NB4 (cell line): Measurements from ENCODE around the gene S100A14.
A peak's percentile ranks its signal among the peaks of the same experiment; 100 is the strongest.
"Not testable (repeated sequence)": the region's sequence is repeated elsewhere in the genome, so short reads cannot be mapped to it uniquely, and the experiment has no call there.

ENCODE experiments used
- DNase-seq: peaks from one replicate; pipeline ENCODE4 v3.0.0; 2010; ENCODE audit warnings: low read depth
- H3K4me3 ChIP-seq: one replicate; pipeline ENCODE4 v1.5.1; 2011; ENCODE audit warnings: mild to moderate bottlenecking, low read depth, low read length, moderate library complexity
- MYC ChIP-seq: IDR thresholded peaks from 2 replicates; pipeline ENCODE4 v1.6.1; 2011; ENCODE audit warnings: low read depth, low read length
- POLR2A ChIP-seq: IDR thresholded peaks from 2 replicates; pipeline ENCODE4 v1.6.1; 2011; ENCODE audit warnings: mild to moderate bottlenecking; ENCODE audit not compliant: insufficient read length; ENCODE audit errors: extremely low read depth
- TF ChIP-seq, protein P1 (sequence below): IDR thresholded peaks from one replicate; pipeline ENCODE4 v1.5.1; 2012; ENCODE audit warnings: low read depth, low read length
- TF ChIP-seq, protein P2 (sequence below): IDR thresholded peaks from 2 replicates; pipeline ENCODE4 v1.6.1; 2011; ENCODE audit warnings: low read depth, low read length

Gene S100A14

DNA sequence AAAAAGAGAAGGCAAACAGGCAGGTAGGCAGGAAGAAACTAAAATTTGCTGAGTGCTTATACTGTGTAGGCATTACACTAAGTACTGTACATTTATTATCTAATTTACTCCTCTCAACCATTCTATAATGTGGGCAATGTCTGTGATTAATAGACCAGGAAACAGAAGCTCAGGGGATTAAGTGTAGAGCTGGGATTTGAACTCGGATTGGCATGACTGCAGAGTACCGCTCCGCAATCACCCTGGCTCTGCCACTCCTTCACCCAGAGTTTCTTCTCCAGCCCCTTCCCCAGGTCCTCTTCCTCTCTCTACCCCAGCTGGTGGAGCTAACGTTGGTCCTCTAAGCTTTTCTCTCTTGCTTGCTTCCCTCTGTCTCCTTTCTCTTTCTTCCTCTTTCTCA is 39.0 kb downstream of the S100A14 start:
- DNase-seq, result peak; percentile 30

DNA sequence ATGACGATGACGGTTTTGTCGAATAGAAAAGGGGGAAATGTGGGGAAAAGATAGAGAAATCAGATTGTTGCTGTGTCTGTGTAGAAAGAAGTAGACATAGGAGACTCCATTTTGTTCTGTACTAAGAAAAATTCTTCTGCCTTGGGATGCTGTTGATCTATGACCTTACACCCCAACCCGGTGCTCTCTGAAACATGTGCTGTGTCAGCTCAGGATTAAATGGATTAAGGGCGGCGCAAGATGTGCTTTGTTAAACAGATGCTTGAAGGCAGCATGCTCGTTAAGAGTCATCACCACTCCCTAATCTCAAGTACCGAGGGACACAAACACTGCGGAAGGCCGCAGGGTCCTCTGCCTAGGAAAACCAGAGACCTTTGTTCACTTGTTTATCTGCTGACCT is 40.6 kb downstream of the S100A14 start:
- DNase-seq, H3K4me3 ChIP-seq: not testable (repeated sequence)

More for the DNA sequence above, 39.0 kb downstream of the S100A14 start:
- no peak overlapping the region for H3K4me3 ChIP-seq
- no peak for TF ChIP-seq POLR2A

DNA sequence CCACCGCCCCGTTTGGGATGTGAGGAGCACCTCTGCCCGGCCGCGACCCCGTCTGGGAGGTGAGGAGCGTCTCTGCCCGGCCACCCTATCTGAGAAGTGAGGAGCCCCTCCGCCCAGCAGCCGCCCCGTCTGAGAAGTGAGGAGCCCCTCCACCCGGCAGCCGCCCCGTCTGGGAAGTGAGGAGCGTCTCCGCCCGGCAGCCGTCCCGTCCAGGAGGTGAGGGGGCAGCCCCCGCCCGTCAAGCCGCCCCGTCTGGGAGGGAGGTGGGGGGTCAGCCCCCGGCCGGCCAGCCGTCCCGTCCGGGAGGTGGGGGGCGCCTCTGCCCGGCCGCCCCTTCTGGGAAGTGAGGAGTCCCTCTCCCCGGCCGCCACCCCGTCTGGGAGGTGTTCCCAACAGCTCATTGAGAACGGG is 41.0 kb downstream of the S100A14 start:
- not testable (repeated sequence) for H3K4me3 ChIP-seq, DNase-seq

DNA sequence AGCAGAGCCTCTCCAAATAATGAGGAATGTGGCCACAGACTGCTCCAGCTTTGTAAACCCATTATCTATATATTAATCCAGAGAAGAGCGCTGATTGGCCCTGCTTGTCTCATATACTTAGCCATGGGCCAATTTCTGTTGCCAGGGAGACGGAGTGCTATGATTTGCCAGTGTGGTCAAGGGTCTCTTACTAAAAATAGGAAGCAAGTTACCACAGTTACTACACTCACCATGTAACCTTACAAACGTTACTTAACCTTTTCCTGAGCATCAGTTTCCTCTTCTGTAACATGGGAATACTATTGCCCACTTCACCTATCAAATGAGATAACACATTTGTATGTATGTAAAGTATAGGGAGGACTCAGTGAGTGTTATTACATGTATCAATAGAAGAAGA is 42.8 kb downstream of the S100A14 start:
- peak; percentile 57 for DNase-seq
- no peak overlapping the region for H3K4me3 ChIP-seq
- TF ChIP-seq MYC, result no peak
- TF ChIP-seq, protein P1, sequence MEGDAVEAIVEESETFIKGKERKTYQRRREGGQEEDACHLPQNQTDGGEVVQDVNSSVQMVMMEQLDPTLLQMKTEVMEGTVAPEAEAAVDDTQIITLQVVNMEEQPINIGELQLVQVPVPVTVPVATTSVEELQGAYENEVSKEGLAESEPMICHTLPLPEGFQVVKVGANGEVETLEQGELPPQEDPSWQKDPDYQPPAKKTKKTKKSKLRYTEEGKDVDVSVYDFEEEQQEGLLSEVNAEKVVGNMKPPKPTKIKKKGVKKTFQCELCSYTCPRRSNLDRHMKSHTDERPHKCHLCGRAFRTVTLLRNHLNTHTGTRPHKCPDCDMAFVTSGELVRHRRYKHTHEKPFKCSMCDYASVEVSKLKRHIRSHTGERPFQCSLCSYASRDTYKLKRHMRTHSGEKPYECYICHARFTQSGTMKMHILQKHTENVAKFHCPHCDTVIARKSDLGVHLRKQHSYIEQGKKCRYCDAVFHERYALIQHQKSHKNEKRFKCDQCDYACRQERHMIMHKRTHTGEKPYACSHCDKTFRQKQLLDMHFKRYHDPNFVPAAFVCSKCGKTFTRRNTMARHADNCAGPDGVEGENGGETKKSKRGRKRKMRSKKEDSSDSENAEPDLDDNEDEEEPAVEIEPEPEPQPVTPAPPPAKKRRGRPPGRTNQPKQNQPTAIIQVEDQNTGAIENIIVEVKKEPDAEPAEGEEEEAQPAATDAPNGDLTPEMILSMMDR, result no peak
- TF ChIP-seq, protein P2, sequence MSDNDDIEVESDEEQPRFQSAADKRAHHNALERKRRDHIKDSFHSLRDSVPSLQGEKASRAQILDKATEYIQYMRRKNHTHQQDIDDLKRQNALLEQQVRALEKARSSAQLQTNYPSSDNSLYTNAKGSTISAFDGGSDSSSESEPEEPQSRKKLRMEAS, result no peak
- TF ChIP-seq POLR2A, result no peak

DNA sequence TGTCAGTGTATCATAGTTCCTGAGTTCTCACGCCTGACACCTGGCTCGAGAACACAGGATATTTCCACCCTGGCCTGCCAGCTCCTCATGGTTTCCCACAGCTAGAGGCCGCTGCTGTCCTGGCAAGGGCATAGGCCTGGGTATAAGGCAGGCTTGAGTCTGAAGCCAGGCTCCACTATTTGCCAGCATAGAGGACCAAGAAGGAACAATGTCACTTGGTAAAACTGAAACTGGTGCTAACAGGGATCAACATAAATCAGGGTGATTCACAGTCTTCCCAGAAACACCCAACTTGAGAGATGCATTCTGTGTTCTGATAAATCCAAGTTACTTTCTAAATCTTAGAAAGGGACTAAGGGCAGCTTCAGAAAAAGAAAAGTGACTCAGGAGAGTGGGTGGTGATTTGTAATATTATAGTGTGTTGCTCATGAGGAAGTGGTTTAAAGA is 43.5 kb downstream of the S100A14 start:
- TF ChIP-seq, protein P2, result peak; percentile 38; the same call in 1 of the 2 replicates
- no peak for TF ChIP-seq MYC
- TF ChIP-seq, protein P1, result peak; percentile 84
- DNase-seq, result peak; percentile 74
- H3K4me3 ChIP-seq, result no peak overlapping the region

DNA sequence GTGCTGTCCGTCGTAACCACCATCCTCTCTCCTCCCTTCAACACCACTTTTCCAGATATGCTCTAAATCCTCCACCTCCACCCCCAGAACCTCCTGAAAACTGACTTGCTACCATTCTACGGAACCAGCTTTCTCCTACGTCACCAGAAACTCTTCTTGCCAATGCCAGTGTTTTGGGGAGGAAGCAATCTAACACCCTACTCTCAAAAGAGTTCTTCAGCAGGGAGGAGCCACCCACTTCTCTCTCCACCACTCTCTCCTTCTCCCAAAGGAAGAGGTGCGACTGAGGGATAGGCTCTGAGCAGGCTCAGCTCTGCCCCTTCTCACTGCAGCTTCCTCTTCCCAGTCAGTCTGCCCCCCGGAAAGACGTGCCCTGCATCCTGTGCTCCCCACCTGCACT is 44.4 kb downstream of the S100A14 start:
- no peak overlapping the region for H3K4me3 ChIP-seq
- TF ChIP-seq MYC (no peak), POLR2A (no peak)
- TF ChIP-seq, protein P1, result no peak
- TF ChIP-seq, protein P2, result no peak
- no peak for DNase-seq

DNA sequence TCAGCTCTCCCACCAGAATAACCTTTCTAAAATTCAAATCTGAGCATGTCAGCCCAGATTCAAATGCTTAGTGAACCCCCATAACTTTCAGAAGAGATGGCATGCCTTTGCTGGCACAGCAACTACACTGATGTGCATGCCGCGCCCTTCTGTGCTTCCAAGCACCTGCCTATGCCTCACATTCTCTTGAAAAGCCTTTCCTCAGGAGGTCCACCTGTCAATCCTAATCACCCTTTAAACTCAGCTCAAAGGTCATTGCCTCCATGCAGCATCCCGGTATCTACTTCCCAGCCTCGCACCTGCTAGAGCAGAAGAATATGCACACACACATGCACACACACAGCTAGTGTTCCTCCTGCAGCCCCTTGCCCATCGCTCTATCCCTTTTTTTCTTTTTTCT is 45.3 kb downstream of the S100A14 start:
- no peak for DNase-seq
- no peak overlapping the region for H3K4me3 ChIP-seq
- TF ChIP-seq, protein P1, result no peak
- TF ChIP-seq, protein P2, result no peak
- TF ChIP-seq POLR2A (no peak), MYC (no peak)

DNA sequence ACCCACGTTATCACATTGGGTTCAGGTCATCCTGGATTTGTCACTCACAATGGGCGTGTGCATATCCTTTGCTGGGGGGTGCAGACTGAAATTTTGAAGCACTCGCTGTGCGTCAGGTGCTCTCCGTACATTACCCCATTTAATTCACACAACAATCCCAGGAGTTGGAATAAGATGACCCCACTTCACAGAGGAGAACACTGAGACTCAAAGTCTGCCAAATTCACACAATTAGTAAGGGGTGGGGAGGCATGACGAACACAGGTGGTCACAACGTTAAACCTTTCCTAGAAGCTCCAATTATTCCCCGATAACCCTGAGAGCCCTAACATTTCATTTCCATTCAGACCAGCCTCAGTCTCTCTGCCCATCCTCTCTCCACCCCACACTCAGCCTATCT is 46.7 kb downstream of the S100A14 start:
- TF ChIP-seq MYC (no peak), POLR2A (no peak)
- TF ChIP-seq, protein P2, result no peak
- TF ChIP-seq, protein P1, result no peak
- DNase-seq, result no peak
- no peak overlapping the region for H3K4me3 ChIP-seq
